H1 (cell line): ENCODE measurements around the gene RALGAPA1. TPM values are rescaled to one million over a fixed set of nuclear protein-coding genes. Genes with fewer than 3 reads are reported as not detected.

ENCODE experiments used
- CTCF ChIA-PET: fragments of 300-600 bp; sonication (Branson Sonifier 250); formaldehyde crosslinking; loops from one replicate; lab custom pipeline; 2021; ENCODE audit not compliant: partially characterized antibody; lab: Charles Lee
- POLR2A ChIA-PET: fragments of 300-600 bp; sonication (Branson Sonifier 250); formaldehyde crosslinking; loops from one replicate; lab custom pipeline; 2021; ENCODE audit warnings: inconsistent platforms; ENCODE audit not compliant: partially characterized antibody; lab: Charles Lee
- DNase-seq, 2 experiments: peaks; one replicate each; pipeline versions ENCODE4 v3.0.0 to v3.0.0-alpha.2; 2010 to 2022; ENCODE audit warnings: low spot score in 2 of 2, low read depth in 1 of 2, mixed read lengths in 1 of 2
- FAIRE-seq: peaks from 2 replicates; lab custom pipeline; 2011; peaks lifted over from hg19 to GRCh38; lab: Jason Lieb, UNC
- H2AFZ ChIP-seq: 2 replicates; pipeline ENCODE4 v1.8.1; 2012; ENCODE audit warnings: low read length, inconsistent platforms
- H2AK5ac ChIP-seq: 2 replicates; pipeline ENCODE4 v1.6.1; 2013; ENCODE audit warnings: low read depth, low read length
- H2BK120ac ChIP-seq: replicated peaks from 2 replicates; pipeline ENCODE3; 2013; ENCODE audit warnings: low read depth, low read length, inconsistent platforms
- H2BK12ac ChIP-seq: 2 replicates; pipeline ENCODE4 v1.6.1; 2013; ENCODE audit warnings: low read depth, low read length
- H2BK15ac ChIP-seq: 2 replicates; pipeline ENCODE4 v1.6.1; 2013; ENCODE audit warnings: low read length
- H2BK20ac ChIP-seq: 2 replicates; pipeline ENCODE4 v1.6.1; 2013; ENCODE audit warnings: low read length
- H2BK5ac ChIP-seq: 2 replicates; pipeline ENCODE4 v1.6.1; 2013; ENCODE audit warnings: low read depth, low read length
- H3K14ac ChIP-seq: 2 replicates; pipeline ENCODE4 v1.6.1; 2013; ENCODE audit warnings: inconsistent platforms; ENCODE audit not compliant: insufficient read length
- H3K18ac ChIP-seq: 2 replicates; pipeline ENCODE4 v1.6.1; 2013; ENCODE audit warnings: low read length; ENCODE audit errors: extremely low read depth
- H3K23ac ChIP-seq: 2 replicates; pipeline ENCODE4 v1.6.1; 2013; ENCODE audit warnings: inconsistent platforms; ENCODE audit not compliant: insufficient read length
- H3K23me2 ChIP-seq: 2 replicates; pipeline ENCODE4 v1.6.1; 2013; ENCODE audit warnings: low read depth, low read length
- H3K27ac ChIP-seq: 2 replicates; pipeline ENCODE4 v1.6.1; 2011; ENCODE audit warnings: low read depth, low read length, inconsistent platforms
- H3K27me3 ChIP-seq, 4 experiments: replicated peaks in 1 of 4; 1 replicate in 1 of 4; 2 replicates in 3 of 4; pipeline versions ENCODE4 v1.6.1 to v1.8.1; 2011 to 2013; ENCODE audit warnings: low read length in 3 of 4, mild to moderate bottlenecking in 3 of 4, inconsistent platforms in 2 of 4, mixed read lengths in 2 of 4, moderate library complexity in 1 of 4; ENCODE audit not compliant: control insufficient read depth in 3 of 4, insufficient read depth in 3 of 4; ENCODE audit errors: extremely low read depth in 1 of 4
- H3K36me3 ChIP-seq, 4 experiments: 2 replicates each; pipeline versions ENCODE4 v1.6.1 to v1.8.1; 2011 to 2013; ENCODE audit warnings: mild to moderate bottlenecking in 4 of 4, low read length in 3 of 4, moderate library complexity in 2 of 4, control low read depth in 1 of 4, inconsistent platforms in 1 of 4; ENCODE audit not compliant: insufficient read depth in 4 of 4, control insufficient read depth in 2 of 4
- H3K4ac ChIP-seq: replicated peaks from 2 replicates; pipeline ENCODE3; 2013; ENCODE audit warnings: low read length, low read depth, mixed read lengths, inconsistent platforms; ENCODE audit not compliant: insufficient read length
- H3K4me1 ChIP-seq, 4 experiments: replicated peaks in 1 of 4; 1 replicate in 1 of 4; 2 replicates in 3 of 4; pipeline versions ENCODE4 v1.6.1 to v1.8.1; 2011 to 2013; ENCODE audit warnings: low read length in 3 of 4, inconsistent platforms in 2 of 4, mixed read lengths in 1 of 4; ENCODE audit not compliant: insufficient read depth in 4 of 4, control insufficient read depth in 3 of 4
- H3K4me2 ChIP-seq, 2 experiments: 2 replicates each; pipeline versions ENCODE4 v1.6.1 to v1.8.1; 2011 to 2013; ENCODE audit warnings: low read depth in 2 of 2, low read length in 2 of 2, control low read depth in 1 of 2, inconsistent platforms in 1 of 2, mild to moderate bottlenecking in 1 of 2; ENCODE audit not compliant: insufficient read depth in 1 of 2
- H3K4me3 ChIP-seq, 4 experiments: fragments of 200-600, 300-600 bp in 1 of 4; sonication (generic), shearing (Covaris generic), sonication (Bioruptor Twin) in 1 of 4; 2 replicates each; pipeline versions ENCODE4 v1.5.1 to v1.8.1; 2011 to 2016; ENCODE audit warnings: low read length in 4 of 4, low read depth in 3 of 4, control low read depth in 2 of 4, inconsistent platforms in 2 of 4, mild to moderate bottlenecking in 2 of 4, mixed read lengths in 1 of 4, moderate library complexity in 1 of 4; ENCODE audit not compliant: insufficient read depth in 2 of 4; ENCODE audit errors: extremely low read depth in 1 of 4
- H3K56ac ChIP-seq: replicated peaks from 2 replicates; pipeline ENCODE3; 2013; ENCODE audit warnings: low read depth, mild to moderate bottlenecking, mixed read lengths, low read length, inconsistent platforms; ENCODE audit not compliant: insufficient read length
- H3K79me1 ChIP-seq: 2 replicates; pipeline ENCODE4 v1.6.1; 2013; ENCODE audit warnings: low read depth, low read length, control low read depth
- H3K79me2 ChIP-seq, 2 experiments: 2 replicates each; pipeline versions ENCODE4 v1.6.1 to v1.8.1; 2012 to 2013; ENCODE audit warnings: low read length in 2 of 2, mild to moderate bottlenecking in 2 of 2, inconsistent platforms in 1 of 2; ENCODE audit not compliant: insufficient read depth in 2 of 2, control insufficient read depth in 1 of 2
- H3K9ac ChIP-seq, 4 experiments: replicated peaks in 1 of 4; 1 replicate in 1 of 4; 2 replicates in 3 of 4; pipeline versions ENCODE4 v1.6.1 to v1.8.1; 2011 to 2013; ENCODE audit warnings: low read depth in 3 of 4, low read length in 3 of 4, control low read depth in 2 of 4, mild to moderate bottlenecking in 2 of 4, moderate library complexity in 2 of 4, inconsistent platforms in 1 of 4; ENCODE audit errors: extremely low read depth in 1 of 4
- H3K9me3 ChIP-seq, 2 experiments: 2 replicates each; pipeline versions ENCODE4 v1.6.1 to v1.8.1; 2012 to 2013; ENCODE audit warnings: mild to moderate bottlenecking in 2 of 2, moderate library complexity in 2 of 2, control low read depth in 1 of 2, inconsistent platforms in 1 of 2, low read depth in 1 of 2, low read length in 1 of 2, mixed read lengths in 1 of 2; ENCODE audit not compliant: insufficient read depth in 2 of 2
- H4K20me1 ChIP-seq, 2 experiments: replicated peaks in 1 of 2; 2 replicates each; pipeline versions ENCODE3 to v1.8.1; 2011 to 2013; ENCODE audit warnings: inconsistent platforms in 2 of 2, low read length in 2 of 2, mild to moderate bottlenecking in 1 of 2; ENCODE audit not compliant: insufficient read depth in 2 of 2, control insufficient read depth in 1 of 2
- H4K5ac ChIP-seq: 2 replicates; pipeline ENCODE4 v1.6.1; 2013; ENCODE audit warnings: low read length, low read depth, mixed read lengths, inconsistent platforms; ENCODE audit not compliant: insufficient read length
- H4K8ac ChIP-seq: 2 replicates; pipeline ENCODE4 v1.8.0; 2013; ENCODE audit warnings: mild to moderate bottlenecking, moderate library complexity, low read length, inconsistent platforms; ENCODE audit not compliant: insufficient read depth; ENCODE audit errors: extremely low read depth
- H4K91ac ChIP-seq: replicated peaks from 2 replicates; pipeline ENCODE3; 2013; ENCODE audit warnings: low read length, mixed read lengths, inconsistent platforms; ENCODE audit not compliant: insufficient read length
- CHD1 ChIP-seq: IDR thresholded peaks from 2 replicates; pipeline ENCODE4 v1.6.1; 2012; ENCODE audit warnings: low read depth, low read length, improper control_type of control experiment
- CTBP2 ChIP-seq: IDR thresholded peaks from 2 replicates; pipeline ENCODE4 v1.7.0; 2011; ENCODE audit warnings: borderline replicate concordance, mild to moderate bottlenecking, moderate library complexity, mixed read lengths, low read length; ENCODE audit not compliant: insufficient read depth, insufficient read length
- E2F6 ChIP-seq: IDR thresholded peaks from 2 replicates; pipeline ENCODE4 v1.6.1; 2012; ENCODE audit warnings: inconsistent platforms
- EP300 ChIP-seq, 2 experiments: IDR thresholded peaks; 1 replicate in 1 of 2; 2 replicates in 1 of 2; pipeline ENCODE4 v1.6.1; 2011 to 2012; ENCODE audit warnings: low read depth in 2 of 2, low read length in 2 of 2, mild to moderate bottlenecking in 2 of 2, borderline replicate concordance in 1 of 2, inconsistent platforms in 1 of 2, moderate library complexity in 1 of 2
- GABPA ChIP-seq: IDR thresholded peaks from 2 replicates; pipeline ENCODE4 v1.6.1; 2011; ENCODE audit warnings: mild to moderate bottlenecking, low read length, moderate library complexity, borderline replicate concordance; ENCODE audit not compliant: insufficient read depth
- HDAC6 ChIP-seq: IDR thresholded peaks from one replicate; pipeline ENCODE4 v1.7.1; 2012; ENCODE audit warnings: low read depth, mild to moderate bottlenecking, inconsistent platforms, low read length, moderate library complexity
- NRF1 ChIP-seq: IDR thresholded peaks from 2 replicates; pipeline ENCODE4 v1.6.1; 2011; ENCODE audit warnings: mild to moderate bottlenecking, low read depth, low read length, improper control_type of control experiment
- RFX5 ChIP-seq: IDR thresholded peaks from 2 replicates; pipeline ENCODE4 v1.6.1; 2011; ENCODE audit warnings: low read depth, low read length, improper control_type of control experiment, borderline replicate concordance
- TAF1 ChIP-seq: IDR thresholded peaks from 2 replicates; pipeline ENCODE4 v1.6.1; 2011; ENCODE audit warnings: mild to moderate bottlenecking, low read depth, low read length
- TCF12 ChIP-seq: IDR thresholded peaks from 2 replicates; pipeline ENCODE4 v1.6.1; 2011; ENCODE audit warnings: low read depth, mild to moderate bottlenecking, low read length
- USF2 ChIP-seq: IDR thresholded peaks from 2 replicates; pipeline ENCODE4 v1.6.1; 2011; ENCODE audit warnings: low read length, improper control_type of control experiment
- ZNF274 ChIP-seq: IDR thresholded peaks from 2 replicates; pipeline ENCODE4 v1.7.0; 2012; ENCODE audit warnings: low read length, borderline replicate concordance; ENCODE audit errors: extremely low read depth
- WGBS, 2 experiments: shearing (Covaris generic) in 1 of 2; methylation state at CpG; one replicate each; pipeline versions ENCODE4 v1.1.6 to v1.1.7; 2013 to 2015; ENCODE audit warnings: low lambda C conversion rate in 2 of 2, mixed read lengths in 2 of 2, inconsistent platforms in 1 of 2, low coverage in 1 of 2, missing lambda C conversion rate in 1 of 2; ENCODE audit not compliant: insufficient replicate concordance in 2 of 2, insufficient coverage in 1 of 2, insufficient read length in 1 of 2; ENCODE audit errors: extremely low coverage in 1 of 2, missing lambda C conversion rate in 1 of 2; 5-methylcytosine and 5-hydroxymethylcytosine counted together
- polyA plus RNA-seq, 7 experiments: library from polyadenylated mRNA; depleted of rRNA in 3 of 7; stranded (reverse) in 5 of 7; unstranded in 2 of 7; fragments of >200 nt in 5 of 7; fragments of 200-250 nt in 2 of 7; gene quantifications; 1 replicate in 5 of 7; 2 replicates in 1 of 7; 4 replicates in 1 of 7; pipeline versions ENCODE4 v1.2.1 to v1.2.3, GENCODE V29; 2011 to 2013; ENCODE audit warnings: missing spikeins in 2 of 7, mixed read lengths in 2 of 7
- total RNA-seq: library from RNA; stranded (reverse); fragmentation: NEBNext Ultra II Directional; extraction: Animal tissue kit (Norgen Biotek cat#: 25700); gene quantifications from 2 replicates; pipeline ENCODE4 v1.2.1, GENCODE V29; 2021

The RALGAPA1 gene
- total and polyA plus RNA-seq, 2 of the 8 experiments (the other 6 are each of a cell fraction or from before 2014, with no cell fraction given) = 4.2 to 26.7 TPM

- 92% methylated on average over 2 of the region's 2 CpGs; no CpG with 5 or more reads in 1 of the 2 experiments for WGBS, 2 experiments
- DNase-seq (no peak), FAIRE-seq (no peak)
- Histone ChIP-seq H3K23me2 (no peaks in the 10 kb centered on the region), H3K27ac (no peak overlapping the region), H4K8ac (no peak overlapping the region), H2BK15ac (no peak overlapping the region), H2AK5ac (no peak overlapping the region), H4K20me1 (no peaks in the 10 kb centered on the region), H3K79me2 (no peaks in the 10 kb centered on the region), H3K9me3 (no peaks in the 10 kb centered on the region), H3K23ac (no peak overlapping the region), H2BK20ac (no peak overlapping the region), H2BK12ac (no peak overlapping the region), H3K27me3 (no peaks in the 10 kb centered on the region), H3K56ac (no peak overlapping the region), H3K36me3 (no peaks in the 10 kb centered on the region), H4K91ac (no peak overlapping the region), H3K4me1 (no peaks in the 10 kb centered on the region), H2AFZ (no peak overlapping the region), H2BK5ac (no peak overlapping the region), H3K18ac (no peak overlapping the region), H3K14ac (no peak overlapping the region), H3K4me2 (no peak overlapping the region), H2BK120ac (no peak overlapping the region), H3K4ac (no peak overlapping the region), H3K4me3 (no peak overlapping the region), H3K79me1 (no peaks in the 10 kb centered on the region), H4K5ac (no peak overlapping the region), H3K9ac (no peak overlapping the region)
- ChIA-PET POLR2A (interaction anchor here (0.6 kb wide), 1 partner anchor 545 kb away, joined by 3 read pairs; no protein-coding TSS in a partner anchor), CTCF (interaction anchor here (0.6 kb wide), 1 partner anchor 164 kb away, joined by 4 read pairs; no protein-coding TSS in a partner anchor)
- TF ChIP-seq GABPA (no peak), CTBP2 (no peak), TAF1 (no peak), E2F6 (no peak), HDAC6 (no peak), NRF1 (no peak), USF2 (no peak), RFX5 (no peak), TCF12 (no peak), CHD1 (no peak), EP300 (IDR thresholded peaks at IDR 0.05; ENCODE audit: borderline replicate concordance in 1 of 2, low read depth in 2 of 2, low read length in 2 of 2) (no peak), ZNF274 (no peak)
These were observed 309.9 kb downstream of the RALGAPA1 start for GRCh38 chr14:35499180-35499579.
